HPDE6-E6E7 (cell line): Measurements from ENCODE around the gene ALLC.
A peak's percentile ranks its signal among the peaks of the same experiment; 100 is the strongest.
"Not testable (repeated sequence)": the region's sequence is repeated elsewhere in the genome, so short reads cannot be mapped to it uniquely, and the experiment has no call there.

ENCODE experiments used
- DNase-seq: peaks from one replicate; pipeline ENCODE4 v3.0.0; 2011; ENCODE audit warnings: missing footprints; ENCODE audit errors: extremely low spot score

Gene ALLC

GRCh38 chr2:3657881-3658280, at the start of gene ALLC:
TSS of gene ALLC (plus strand) at chr2:3658200. CDS start at chr2:3671158, 12,958 bp downstream.
- DNase-seq, result no peak

GRCh38 chr2:3608373-3609278, 49.4 kb upstream of the ALLC start:
- DNase-seq, result no peak

- DNase-seq, result not testable (repeated sequence)
These were observed 48.7 kb upstream of the ALLC start for GRCh38 chr2:3609279-3609673.

- DNase-seq, result no peak
These were observed 47.6 kb upstream of the ALLC start for GRCh38 chr2:3610415-3610814.

GRCh38 chr2:3610881-3611505, 47.0 kb upstream of the ALLC start:
- DNase-seq, result no peak

- DNase-seq, result no peak
These were observed 46.4 kb upstream of the ALLC start for GRCh38 chr2:3611589-3611988.

- no peak for DNase-seq
These were observed 45.1 kb upstream of the ALLC start for GRCh38 chr2:3612639-3613523.

- DNase-seq, result no peak
These were observed 44.5 kb upstream of the ALLC start for GRCh38 chr2:3613524-3613905.

GRCh38 chr2:3614743-3615142, 43.3 kb upstream of the ALLC start:
- DNase-seq, result not testable (repeated sequence)

- not testable (repeated sequence) for DNase-seq
These were observed 42.3 kb upstream of the ALLC start for GRCh38 chr2:3615541-3616200.

- DNase-seq, result not testable (repeated sequence)
These were observed 41.4 kb upstream of the ALLC start for GRCh38 chr2:3616435-3617197.

GRCh38 chr2:3617198-3617890, 40.7 kb upstream of the ALLC start:
- DNase-seq, result no peak

- no peak for DNase-seq
These were observed 39.6 kb upstream of the ALLC start for GRCh38 chr2:3618367-3618766.

- DNase-seq, result no peak
These were observed 39.0 kb upstream of the ALLC start for GRCh38 chr2:3619033-3619432.

GRCh38 chr2:3619661-3620060, 38.3 kb upstream of the ALLC start:
- DNase-seq, result not testable (repeated sequence)

GRCh38 chr2:3620834-3621233, 37.2 kb upstream of the ALLC start:
- DNase-seq, result peak; percentile 53

GRCh38 chr2:3622967-3623366, 35.0 kb upstream of the ALLC start:
- no peak for DNase-seq

- DNase-seq, result no peak
These were observed 33.8 kb upstream of the ALLC start for GRCh38 chr2:3624059-3624794.

- DNase-seq, result no peak
These were observed 32.8 kb upstream of the ALLC start for GRCh38 chr2:3625186-3625585.
